ENCODE data around the gene NMT2.

- TF ChIP-seq, protein P1, sequence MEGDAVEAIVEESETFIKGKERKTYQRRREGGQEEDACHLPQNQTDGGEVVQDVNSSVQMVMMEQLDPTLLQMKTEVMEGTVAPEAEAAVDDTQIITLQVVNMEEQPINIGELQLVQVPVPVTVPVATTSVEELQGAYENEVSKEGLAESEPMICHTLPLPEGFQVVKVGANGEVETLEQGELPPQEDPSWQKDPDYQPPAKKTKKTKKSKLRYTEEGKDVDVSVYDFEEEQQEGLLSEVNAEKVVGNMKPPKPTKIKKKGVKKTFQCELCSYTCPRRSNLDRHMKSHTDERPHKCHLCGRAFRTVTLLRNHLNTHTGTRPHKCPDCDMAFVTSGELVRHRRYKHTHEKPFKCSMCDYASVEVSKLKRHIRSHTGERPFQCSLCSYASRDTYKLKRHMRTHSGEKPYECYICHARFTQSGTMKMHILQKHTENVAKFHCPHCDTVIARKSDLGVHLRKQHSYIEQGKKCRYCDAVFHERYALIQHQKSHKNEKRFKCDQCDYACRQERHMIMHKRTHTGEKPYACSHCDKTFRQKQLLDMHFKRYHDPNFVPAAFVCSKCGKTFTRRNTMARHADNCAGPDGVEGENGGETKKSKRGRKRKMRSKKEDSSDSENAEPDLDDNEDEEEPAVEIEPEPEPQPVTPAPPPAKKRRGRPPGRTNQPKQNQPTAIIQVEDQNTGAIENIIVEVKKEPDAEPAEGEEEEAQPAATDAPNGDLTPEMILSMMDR (IDR thresholded peaks at IDR 0.05; ENCODE audit: poor library complexity): no peak
- no peak for TF ChIP-seq EZH2 (IDR thresholded peaks at IDR 0.05; ENCODE audit: borderline replicate concordance)
Observed at GRCh38 chr10:15088428-15089261, 79.8 kb downstream of the NMT2 start, which contains the start of gene ACBD7.

All from hepatocyte (in vitro differentiated cells).